Measurements from ENCODE around the gene PPP2R5C.

PPP2R5C gene

GRCh38 chr14:101754893-101755292 is 6.6 kb upstream of the PPP2R5C start:
- CTCF ChIA-PET: no interaction called here
- TF ChIP-seq CTCF (IDR thresholded peaks at IDR 0.05; ENCODE audit: control extremely low read depth, extremely low read depth, low read depth, missing control alignments): no peak
- no peak for DNase-seq (ENCODE audit: extremely low spot score)
- POLR2A ChIA-PET: no interaction called here

GRCh38 chr14:101755591-101756324 is 5.8 kb upstream of the PPP2R5C start:
- no peak for TF ChIP-seq CTCF (IDR thresholded peaks at IDR 0.05; ENCODE audit: control extremely low read depth, extremely low read depth, low read depth, missing control alignments)
- CTCF ChIA-PET: interaction anchor here (2.2 kb wide), 1 partner anchor 48 kb away, joined by 8 read pairs; no protein-coding TSS in a partner anchor
- POLR2A ChIA-PET: no interaction called here
- no peak for DNase-seq (ENCODE audit: extremely low spot score)

DNA sequence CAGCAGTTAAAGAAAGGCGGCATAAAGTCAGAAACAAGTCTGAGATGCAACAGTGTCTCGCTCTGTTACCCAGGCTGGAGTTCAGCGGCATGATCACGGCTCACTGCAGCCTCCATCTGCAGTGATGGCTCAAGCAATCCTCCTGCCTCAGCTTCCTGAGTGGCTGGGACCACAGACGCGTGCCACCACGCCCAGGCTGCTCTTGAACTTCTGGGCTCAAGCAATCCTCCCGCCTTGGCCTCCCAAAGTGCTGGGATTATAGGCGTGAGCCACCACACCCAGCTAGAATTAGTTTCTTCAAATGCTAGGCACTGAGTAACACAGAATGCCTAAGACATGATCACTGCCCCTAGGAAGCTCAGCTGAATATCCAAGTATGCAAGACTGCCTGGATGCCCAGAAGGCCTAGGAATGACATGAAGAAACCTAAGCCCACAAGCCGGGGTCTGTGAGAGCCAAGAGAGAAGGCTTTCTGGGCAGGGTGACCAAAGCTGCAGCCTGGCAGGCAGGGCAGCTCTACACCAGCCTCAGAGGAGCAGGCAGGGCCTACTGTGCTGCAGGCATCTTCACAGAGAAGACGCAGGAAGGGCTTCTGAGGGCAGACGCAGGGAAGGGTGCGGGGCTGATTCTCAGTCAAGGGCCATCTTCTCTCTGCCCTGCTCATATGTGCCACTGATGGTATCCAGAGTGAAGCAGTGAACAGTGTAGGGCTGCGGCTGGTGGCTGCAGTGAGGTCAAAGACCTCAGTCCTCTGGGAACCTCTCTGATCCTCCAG is 4.3 kb upstream of the PPP2R5C start:
- ChIA-PET POLR2A (no interaction called here), CTCF (interaction anchor here (1.4 to 2.2 kb wide), 3 partner anchors 14 to 50 kb away, joined by 3 to 8 read pairs (median 6); no protein-coding TSS in a partner anchor)
- DNase-seq (ENCODE audit: extremely low spot score): no peak
- no peak for TF ChIP-seq CTCF (IDR thresholded peaks at IDR 0.05; ENCODE audit: control extremely low read depth, extremely low read depth, low read depth, missing control alignments)

GRCh38 chr14:101757839-101758211 is 3.7 kb upstream of the PPP2R5C start:
- no peak for DNase-seq (ENCODE audit: extremely low spot score)
- ChIA-PET POLR2A (no interaction called here), CTCF (interaction anchor here (1.4 to 1.6 kb wide), 2 partner anchors 13 to 18 kb away, joined by 3 to 6 read pairs; no protein-coding TSS in a partner anchor)
- TF ChIP-seq CTCF (IDR thresholded peaks at IDR 0.05; ENCODE audit: control extremely low read depth, extremely low read depth, low read depth, missing control alignments): no peak

DNA sequence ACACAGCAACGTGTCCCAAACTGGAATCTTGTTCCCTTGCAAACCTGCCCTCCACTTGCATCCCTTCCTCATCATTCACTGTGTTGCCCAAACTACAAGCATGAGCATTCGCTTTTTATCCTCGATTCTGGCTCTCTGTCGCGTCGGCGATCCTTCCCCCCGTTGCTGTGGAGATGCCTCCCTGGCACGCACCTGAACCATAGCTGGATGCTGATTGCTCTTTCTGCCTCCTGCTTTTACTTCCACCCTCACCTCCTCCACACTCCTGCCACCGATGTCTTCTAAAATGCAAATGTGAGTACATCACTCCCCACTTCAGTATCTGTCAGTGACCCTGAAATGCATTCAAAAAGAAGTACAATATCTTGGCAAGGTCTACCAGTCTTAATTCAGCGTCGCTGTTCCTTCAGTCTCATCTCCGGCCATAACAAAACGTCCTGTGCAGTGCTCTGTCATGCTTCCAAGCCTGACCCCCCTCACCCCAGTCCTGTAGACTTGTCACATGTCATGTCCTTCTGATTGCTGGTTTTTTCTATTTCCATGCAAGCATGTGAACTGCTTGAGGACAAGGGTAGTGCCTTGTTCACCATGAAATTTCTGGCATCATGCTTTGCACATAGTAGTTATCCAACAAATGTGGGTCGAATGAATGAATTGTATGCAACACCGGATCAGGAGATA is 2.5 kb upstream of the PPP2R5C start:
- ChIA-PET POLR2A (no interaction called here), CTCF (interaction anchor here (1.1 to 2.3 kb wide), 3 partner anchors 12 to 52 kb away, joined by 3 to 15 read pairs (median 4); no protein-coding TSS in a partner anchor)
- no peak for DNase-seq (ENCODE audit: extremely low spot score)
- no peak for TF ChIP-seq CTCF (IDR thresholded peaks at IDR 0.05; ENCODE audit: control extremely low read depth, extremely low read depth, low read depth, missing control alignments)

Measured in GM10248 (cell line).